K562 (cell line): Measurements from ENCODE around the gene MDC1. TPM values are rescaled to one million over a fixed set of nuclear protein-coding genes. Genes with fewer than 3 reads are reported as not detected.

Experiments used
- BACH1 ChIP-seq: fragments of 200-800 bp; sonication (Bioruptor generic); IDR thresholded peaks from 2 replicates; pipeline ENCODE4 v1.6.1; 2016; ENCODE audit warnings: missing genetic modification characterization, missing compliant biosample characterization
- BRD9 ChIP-seq: fragments of 450-650 bp; IDR thresholded peaks from 2 replicates; pipeline ENCODE4 v1.6.1; 2018; ENCODE audit warnings: low read depth; ENCODE audit not compliant: partially characterized antibody
- BRF2 ChIP-seq: IDR thresholded peaks from 3 replicates; pipeline ENCODE4 v1.6.1; 2011; ENCODE audit warnings: borderline replicate concordance, mild to moderate bottlenecking; ENCODE audit not compliant: insufficient read length, insufficient read depth
- CREB5 ChIP-seq: fragments of 250-450 bp; sonication (Bioruptor Pico); IDR thresholded peaks from 2 replicates; pipeline ENCODE4 v1.5.0; 2020; ENCODE audit warnings: mild to moderate bottlenecking
- ELK1 ChIP-seq: sonication (generic); formaldehyde crosslinking; IDR thresholded peaks from 2 replicates; pipeline ENCODE4 v1.8.1; 2022; ENCODE audit warnings: missing genetic modification reagents
- ESRRB ChIP-seq: fragments of 250-450 bp; sonication (Bioruptor Pico); IDR thresholded peaks from 2 replicates; pipeline ENCODE4 v1.5.0; 2020; ENCODE audit warnings: mild to moderate bottlenecking, moderate library complexity, borderline replicate concordance
- GABPB1 ChIP-seq: sonication (generic); formaldehyde crosslinking; IDR thresholded peaks from 2 replicates; pipeline ENCODE4 v1.8.0; 2022; ENCODE audit warnings: mild to moderate bottlenecking, missing genetic modification reagents
- GATAD2B ChIP-seq: fragments of 450-650 bp; IDR thresholded peaks from 2 replicates; pipeline ENCODE4 v1.6.1; 2017; ENCODE audit warnings: mild to moderate bottlenecking, borderline replicate concordance
- HMGXB4 ChIP-seq: sonication (generic); formaldehyde crosslinking; IDR thresholded peaks from 2 replicates; pipeline ENCODE4 v1.8.1; 2023; ENCODE audit warnings: mild to moderate bottlenecking, missing genetic modification reagents
- KLF1 ChIP-seq: fragments of 450-650 bp; IDR thresholded peaks from 2 replicates; pipeline ENCODE4 v1.6.1; 2016; ENCODE audit warnings: missing genetic modification characterization, missing compliant biosample characterization
- KLF10 ChIP-seq: fragments of 250-450 bp; sonication (Bioruptor Pico); IDR thresholded peaks from 2 replicates; pipeline ENCODE4 v1.6.1; 2021; ENCODE audit warnings: matching md5 sums
- NFIC ChIP-seq: fragments of 450-650 bp; IDR thresholded peaks from 2 replicates; pipeline ENCODE4 v1.6.1; 2017; ENCODE audit warnings: mild to moderate bottlenecking, inconsistent platforms
- NR2F6 ChIP-seq: fragments of 450-650 bp; formaldehyde crosslinking; IDR thresholded peaks from 2 replicates; pipeline ENCODE4 v1.4.0; 2020; ENCODE audit warnings: mild to moderate bottlenecking
- PCBP1 ChIP-seq: fragments of 200-400 bp; formaldehyde crosslinking; IDR thresholded peaks from 2 replicates; pipeline ENCODE4 v1.6.1; 2018; ENCODE audit warnings: mild to moderate bottlenecking, low read depth, low read length; ENCODE audit not compliant: poor library complexity, severe bottlenecking
- PPARD ChIP-seq: fragments of 250-450 bp; sonication (Bioruptor Pico); IDR thresholded peaks from 2 replicates; pipeline ENCODE4 v1.8.0; 2022; ENCODE audit warnings: inconsistent platforms, mild to moderate bottlenecking, moderate library complexity
- RCOR1 ChIP-seq, 2 experiments: IDR thresholded peaks; 2 replicates each; pipeline ENCODE4 v1.6.1; 2012; ENCODE audit warnings: low read depth in 2 of 2, low read length in 2 of 2, borderline replicate concordance in 1 of 2, improper control_type of control experiment in 1 of 2
- RFX1 ChIP-seq: fragments of 450-650 bp; IDR thresholded peaks from 2 replicates; pipeline ENCODE4 v1.6.1; 2016; ENCODE audit warnings: mild to moderate bottlenecking, moderate library complexity
- TEAD2 ChIP-seq: fragments of 450-650 bp; IDR thresholded peaks from 2 replicates; pipeline ENCODE4 v1.6.1; 2016; ENCODE audit warnings: missing genetic modification characterization, control low read depth, missing compliant biosample characterization
- TFE3 ChIP-seq: fragments of 450-650 bp; formaldehyde crosslinking; IDR thresholded peaks from 2 replicates; pipeline ENCODE4 v1.4.0; 2020; ENCODE audit warnings: mild to moderate bottlenecking, mixed read lengths
- THRAP3 ChIP-seq: fragments of 450-650 bp; IDR thresholded peaks from 2 replicates; pipeline ENCODE4 v1.6.1; 2016; ENCODE audit warnings: mild to moderate bottlenecking, inconsistent platforms, borderline replicate concordance
- ZNF165 ChIP-seq: fragments of 250-450 bp; sonication (Bioruptor Pico); IDR thresholded peaks from 2 replicates; pipeline ENCODE4 v1.4.0; 2020; ENCODE audit warnings: borderline replicate concordance
- polyA plus RNA-seq, 8 experiments: library from polyadenylated mRNA; depleted of rRNA in 4 of 8; stranded (reverse) in 5 of 8; unstranded in 3 of 8; fragments of >200 nt; fragmentation: Nextera tagmentation in 2 of 8; fragmentation: Illumina TruSeq in 1 of 8; extraction: Ambion mirVana in 2 of 8; extraction: Trizol in 1 of 8; gene quantifications; 2 replicates each; pipeline versions ENCODE4 v1.2.1 to v1.2.3, GENCODE V29; 2011 to 2014; ENCODE audit warnings: inconsistent platforms in 1 of 8, missing spikeins in 1 of 8
- total RNA-seq, 7 experiments: library from RNA; depleted of rRNA in 6 of 7; stranded (reverse); fragments of >200 nt in 6 of 7; fragmentation: Illumina TruSeq in 2 of 7; extraction: Trizol in 2 of 7; gene quantifications; 2 replicates each; pipeline versions ENCODE4 v1.2.1 to v1.2.3, GENCODE V29; 2011 to 2021; ENCODE audit warnings: low replicate concordance in 1 of 7

MDC1 gene
- total and polyA plus RNA-seq, 9 of the 15 experiments (the other 6 are each of a cell fraction or from before 2014, with no cell fraction given) = 8.2 to 114 (median 20.0) TPM

GRCh38 chr6:30686009-30686907, 30.8 kb downstream of the MDC1 start, which contains the start of gene PPP1R18 (continued):
- TF ChIP-seq RFX1 (no peak), HMGXB4 (CRISPR knock-in tag) (no peak), ESRRB (CRISPR knock-in tag) (no peak), KLF1 (tag) (no peak), BACH1 (tag) (no peak), TEAD2 (no peak), NFIC (0 out of 2 replicates have a peak, but pooled peaks have one; percentile 13), ZNF165 (CRISPR knock-in tag) (no peak), NR2F6 (CRISPR knock-in tag) (no peak), PCBP1 (no peak), TFE3 (CRISPR knock-in tag) (no peak), BRF2 (no peak), BRD9 (peak; percentile 65), GABPB1 (CRISPR knock-in tag) (no peak), CREB5 (CRISPR knock-in tag) (no peak), KLF10 (CRISPR knock-in tag) (no peak), PPARD (CRISPR knock-in tag) (no peak), RCOR1 (IDR thresholded peaks at IDR 0.05; ENCODE audit: borderline replicate concordance in 1 of 2, low read depth in 2 of 2, low read length in 2 of 2) (no peak), ELK1 (CRISPR knock-in tag) (no peak), THRAP3 (peak; percentile 57; the same call in 1 of the 2 replicates), GATAD2B (no peak)
